Measurements from ENCODE around the gene ULK3.

ULK3 gene

DNA sequence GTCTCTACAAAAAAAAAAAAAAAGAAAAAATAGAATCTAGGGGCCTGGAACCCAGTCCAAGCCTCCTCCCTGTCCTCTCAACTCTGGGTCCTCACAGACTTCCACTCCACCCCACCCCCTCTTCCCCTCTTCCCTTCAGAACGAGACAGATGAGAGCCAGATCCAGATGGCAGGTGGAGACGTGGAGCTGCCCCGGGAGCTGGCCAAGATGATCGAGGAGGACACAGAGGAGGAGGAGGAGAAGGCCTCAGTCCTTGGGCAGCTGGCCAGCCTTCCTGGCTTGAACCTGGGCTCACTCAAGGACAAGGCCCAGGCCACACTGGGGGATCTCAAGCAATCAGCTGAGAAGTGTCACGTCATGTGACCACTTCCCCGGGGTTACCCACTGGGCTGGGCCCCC lies 13.0 kb downstream of the ULK3 start:
- TF ChIP-seq, protein P1, sequence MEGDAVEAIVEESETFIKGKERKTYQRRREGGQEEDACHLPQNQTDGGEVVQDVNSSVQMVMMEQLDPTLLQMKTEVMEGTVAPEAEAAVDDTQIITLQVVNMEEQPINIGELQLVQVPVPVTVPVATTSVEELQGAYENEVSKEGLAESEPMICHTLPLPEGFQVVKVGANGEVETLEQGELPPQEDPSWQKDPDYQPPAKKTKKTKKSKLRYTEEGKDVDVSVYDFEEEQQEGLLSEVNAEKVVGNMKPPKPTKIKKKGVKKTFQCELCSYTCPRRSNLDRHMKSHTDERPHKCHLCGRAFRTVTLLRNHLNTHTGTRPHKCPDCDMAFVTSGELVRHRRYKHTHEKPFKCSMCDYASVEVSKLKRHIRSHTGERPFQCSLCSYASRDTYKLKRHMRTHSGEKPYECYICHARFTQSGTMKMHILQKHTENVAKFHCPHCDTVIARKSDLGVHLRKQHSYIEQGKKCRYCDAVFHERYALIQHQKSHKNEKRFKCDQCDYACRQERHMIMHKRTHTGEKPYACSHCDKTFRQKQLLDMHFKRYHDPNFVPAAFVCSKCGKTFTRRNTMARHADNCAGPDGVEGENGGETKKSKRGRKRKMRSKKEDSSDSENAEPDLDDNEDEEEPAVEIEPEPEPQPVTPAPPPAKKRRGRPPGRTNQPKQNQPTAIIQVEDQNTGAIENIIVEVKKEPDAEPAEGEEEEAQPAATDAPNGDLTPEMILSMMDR (IDR thresholded peaks at IDR 0.05; ENCODE audit: insufficient read depth, low read depth, low read length, missing control alignments) = no peak
- no peak for DNase-seq (ENCODE audit: low read depth)
- no peak overlapping the region for H3K4me3 ChIP-seq (ENCODE audit: low read depth, low read length)

DNA sequence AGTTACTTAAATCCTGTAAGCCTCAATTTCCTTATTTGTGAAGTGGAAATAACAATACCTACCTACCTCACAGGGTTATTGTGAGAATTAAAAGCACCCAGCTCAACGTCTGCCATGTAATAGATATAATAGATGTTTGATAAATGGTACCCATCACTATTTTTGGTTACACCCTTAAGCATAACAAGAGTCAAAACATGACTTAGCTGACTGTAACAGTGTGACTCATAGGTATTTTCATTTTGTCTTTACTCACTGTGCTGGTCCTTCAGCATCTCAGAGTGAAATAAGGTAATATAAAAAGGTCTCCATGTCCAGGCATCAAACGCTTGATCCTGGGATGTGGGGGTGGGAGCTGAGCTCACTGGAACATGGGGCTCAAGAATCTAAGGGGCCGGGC lies 13.5 kb downstream of the ULK3 start:
- TF ChIP-seq, protein P1 (IDR thresholded peaks at IDR 0.05; ENCODE audit: insufficient read depth, low read depth, low read length, missing control alignments) = no peak
- H3K4me3 ChIP-seq (ENCODE audit: low read depth, low read length) = no peak overlapping the region
- no peak for DNase-seq (ENCODE audit: low read depth)

DNA sequence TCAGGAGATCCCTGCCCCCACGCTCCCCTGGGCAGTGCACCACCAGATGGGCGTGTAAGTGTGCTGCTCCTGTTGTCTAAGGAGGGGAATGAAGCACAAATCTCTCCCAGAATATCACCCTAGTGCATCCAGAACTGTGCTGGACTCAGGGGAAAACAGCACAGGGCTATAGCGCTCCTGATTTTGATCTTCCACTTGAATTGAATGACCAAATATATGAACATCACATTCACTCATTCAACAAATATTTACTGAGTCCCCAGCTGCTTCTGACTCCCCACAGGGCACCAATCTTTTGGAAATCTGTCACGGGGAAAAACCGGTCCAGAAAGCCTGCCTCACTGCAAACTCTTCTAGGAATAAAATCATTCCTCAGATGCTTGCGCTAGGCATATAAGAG lies 14.1 kb downstream of the ULK3 start:
- DNase-seq (ENCODE audit: low read depth) = no peak
- TF ChIP-seq, protein P1 (IDR thresholded peaks at IDR 0.05; ENCODE audit: insufficient read depth, low read depth, low read length, missing control alignments) = no peak
- H3K4me3 ChIP-seq (ENCODE audit: low read depth, low read length) = no peak overlapping the region

DNA sequence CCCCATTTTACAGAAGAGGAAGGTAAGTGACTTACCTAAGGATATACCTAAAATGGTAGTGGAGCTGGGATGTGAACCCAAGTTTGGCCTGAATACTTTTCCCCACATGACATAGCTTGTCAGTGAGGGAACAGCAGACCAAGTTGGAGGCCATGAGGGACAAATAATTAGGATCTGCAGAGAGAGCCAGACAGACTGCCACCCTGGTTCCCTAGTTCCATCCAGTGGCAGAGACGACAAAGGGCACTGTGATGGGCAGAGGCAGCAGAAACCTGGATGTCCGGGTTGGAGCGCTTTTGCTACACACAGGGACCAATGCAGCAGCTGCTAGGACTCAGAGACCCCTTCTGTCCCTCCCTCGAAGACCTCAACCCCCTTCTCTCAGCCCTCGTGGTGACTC lies 15.3 kb downstream of the ULK3 start:
- TF ChIP-seq, protein P1 (IDR thresholded peaks at IDR 0.05; ENCODE audit: insufficient read depth, low read depth, low read length, missing control alignments) = no peak
- no peak for DNase-seq (ENCODE audit: low read depth)
- no peak overlapping the region for H3K4me3 ChIP-seq (ENCODE audit: low read depth, low read length)

DNA sequence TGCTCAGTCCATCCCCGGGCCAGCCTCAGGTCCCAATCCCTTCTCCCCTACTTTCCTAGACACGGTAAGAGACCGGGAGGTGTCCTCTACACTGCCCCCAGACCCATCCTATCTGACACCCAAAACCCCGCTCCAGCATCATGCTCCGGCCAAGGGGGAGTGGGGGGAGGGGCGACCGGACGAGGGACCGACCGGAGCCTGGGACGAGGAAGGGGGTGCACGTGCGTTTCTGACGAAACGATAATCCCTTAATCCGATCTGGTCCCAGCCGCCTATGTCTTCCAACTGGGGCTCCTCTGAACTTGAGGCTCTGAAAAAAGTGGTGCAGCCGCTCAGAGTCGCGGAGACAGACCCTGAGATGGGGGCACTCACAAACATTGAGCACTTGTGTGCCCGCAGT lies 16.0 kb downstream of the ULK3 start:
- no peak for DNase-seq (ENCODE audit: low read depth)
- no peak overlapping the region for H3K4me3 ChIP-seq (ENCODE audit: low read depth, low read length)
- TF ChIP-seq, protein P1 (IDR thresholded peaks at IDR 0.05; ENCODE audit: insufficient read depth, low read depth, low read length, missing control alignments) = no peak

DNA sequence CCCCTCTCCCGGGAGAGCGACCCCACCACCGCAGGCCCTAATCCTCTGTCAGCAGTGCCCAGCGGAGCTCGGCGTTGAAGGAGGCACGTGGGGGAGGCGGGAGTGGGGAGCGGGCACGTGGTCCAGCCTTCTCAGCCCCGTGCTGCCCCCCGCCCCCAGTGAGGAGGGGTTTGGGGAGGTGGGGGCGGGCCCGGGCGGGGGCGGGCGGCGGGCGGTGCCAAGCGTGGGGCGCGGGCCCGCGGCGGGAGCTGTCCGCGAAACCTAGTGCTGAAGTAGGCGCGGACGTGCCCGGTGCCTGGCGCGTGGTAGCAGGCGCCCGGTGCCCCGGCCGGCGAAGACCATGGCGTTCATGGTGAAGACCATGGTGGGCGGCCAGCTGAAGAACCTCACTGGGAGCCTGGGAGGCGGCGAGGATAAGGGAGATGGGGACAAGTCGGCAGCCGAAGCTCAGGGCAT lies 16.6 kb downstream of the ULK3 start, which contains the start of gene CPLX3:
Gene CPLX3, plus strand, starts transcription at position 264 of the 456 bp plus-strand sequence. Its CDS starts 77 bp downstream, at position 341.
- no peak within 1 kb of the TSS for H3K4me3 ChIP-seq (ENCODE audit: low read depth, low read length)
- TF ChIP-seq, protein P1 (IDR thresholded peaks at IDR 0.05; ENCODE audit: insufficient read depth, low read depth, low read length, missing control alignments) = no peak
- no peak for DNase-seq (ENCODE audit: low read depth)

DNA sequence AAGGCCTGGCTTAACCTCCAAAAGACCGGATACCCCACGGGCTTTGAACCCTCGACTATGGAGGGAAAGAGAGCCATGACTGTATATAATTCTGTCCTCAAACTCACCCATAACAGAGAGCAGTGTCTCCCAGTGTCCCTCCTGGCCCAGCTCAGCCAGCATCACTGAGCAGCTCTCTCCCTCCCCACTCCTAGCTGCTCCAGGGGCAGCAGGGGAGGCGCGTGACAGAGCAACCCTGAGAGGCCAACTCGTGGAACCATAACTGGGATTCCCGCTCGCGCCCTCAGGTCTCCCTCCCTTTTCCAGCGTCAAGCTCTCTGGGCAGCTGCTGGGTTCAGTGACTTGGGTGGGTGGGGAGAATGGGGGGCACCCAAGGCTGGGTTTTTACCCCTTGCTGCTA lies 17.1 kb downstream of the ULK3 start:
- no peak for DNase-seq (ENCODE audit: low read depth)
- no peak overlapping the region for H3K4me3 ChIP-seq (ENCODE audit: low read depth, low read length)

More for the DNA sequence above, 17.1 kb downstream of the ULK3 start:
- TF ChIP-seq, protein P1 (IDR thresholded peaks at IDR 0.05; ENCODE audit: insufficient read depth, low read depth, low read length, missing control alignments) = no peak
